Activated CD4-positive, CD25-positive, alpha-beta regulatory T cell (primary cell): ENCODE data around the gene SPATA31A5.
"Not testable (repeated sequence)": the region's sequence is repeated elsewhere in the genome, so short reads cannot be mapped to it uniquely, and the experiment has no call there.

Experiments
- DNase-seq, 4 experiments: peaks; one replicate each; lab custom pipeline; 2025; lab: John Stamatoyannopoulos, UW

The SPATA31A5 gene

GRCh38 chr9:60914107-60914506 is at the start of gene SPATA31A5:
Gene SPATA31A5, plus strand, starts transcription at chr9:60914407. Its CDS starts 29 bp downstream, at chr9:60914436.
- DNase-seq = not testable (repeated sequence)

GRCh38 chr9:60962990-60963350 is 48.8 kb downstream of the SPATA31A5 start:
- DNase-seq = not testable (repeated sequence)

GRCh38 chr9:60966382-60966781 is 52.2 kb downstream of the SPATA31A5 start:
- not testable (repeated sequence) for DNase-seq
